Keratinocyte (primary cell): ENCODE results near the gene PIGS. TPM values are rescaled to one million over a fixed set of nuclear protein-coding genes. Genes with fewer than 3 reads are reported as not detected.

Source experiments
- DNase-seq: peaks from one replicate; pipeline ENCODE4 v3.0.0-alpha.2; 2011; ENCODE audit warnings: low read depth, missing footprints, low spot score
- FAIRE-seq: peaks from 2 replicates; lab custom pipeline; 2011; peaks lifted over from hg19 to GRCh38; lab: Jason Lieb, UNC
- H2AFZ ChIP-seq: 2 replicates; pipeline ENCODE4 v1.6.0; 2012; ENCODE audit warnings: low read length, control low read depth, inconsistent platforms; ENCODE audit not compliant: control insufficient read depth
- H3K27ac ChIP-seq: 2 replicates; pipeline ENCODE4 v1.5.1; 2011; ENCODE audit warnings: low read length; ENCODE audit not compliant: control insufficient read depth, insufficient read depth
- H3K27me3 ChIP-seq: 3 replicates; pipeline ENCODE4 v1.6.0; 2011; ENCODE audit warnings: low read length; ENCODE audit not compliant: control insufficient read depth, insufficient read depth; ENCODE audit errors: extremely low read depth
- H3K36me3 ChIP-seq, 2 experiments: 2 replicates in 1 of 2; 3 replicates in 1 of 2; pipeline ENCODE4 v1.5.1; 2011; ENCODE audit warnings: low read length in 2 of 2, mild to moderate bottlenecking in 1 of 2; ENCODE audit not compliant: control insufficient read depth in 2 of 2, insufficient read depth in 2 of 2; ENCODE audit errors: extremely low read depth in 1 of 2
- H3K4me1 ChIP-seq: 3 replicates; pipeline ENCODE4 v1.5.1; 2011; ENCODE audit warnings: low read length; ENCODE audit not compliant: control insufficient read depth, insufficient read depth; ENCODE audit errors: extremely low read depth
- H3K4me2 ChIP-seq: 3 replicates; pipeline ENCODE4 v1.6.0; 2011; ENCODE audit warnings: low read depth, low read length; ENCODE audit not compliant: control insufficient read depth, insufficient read depth; ENCODE audit errors: extremely low read depth
- H3K4me3 ChIP-seq, 3 experiments: fragments of 200-600 bp in 1 of 3; sonication (generic) in 1 of 3; 2 replicates in 2 of 3; 3 replicates in 1 of 3; pipeline ENCODE4 v1.5.1; 2011 to 2016; ENCODE audit warnings: low read length in 3 of 3, mild to moderate bottlenecking in 3 of 3, control low read depth in 2 of 3, inconsistent platforms in 1 of 3, low read depth in 1 of 3, mixed read lengths in 1 of 3, mixed run types in 1 of 3, moderate library complexity in 1 of 3; ENCODE audit not compliant: control insufficient read depth in 2 of 3, insufficient read depth in 2 of 3; ENCODE audit errors: extremely low read depth in 1 of 3
- H3K79me2 ChIP-seq: 2 replicates; pipeline ENCODE4 v1.6.0; 2012; ENCODE audit warnings: low read length; ENCODE audit not compliant: control insufficient read depth, insufficient read depth
- H3K9ac ChIP-seq: 3 replicates; pipeline ENCODE4 v1.6.0; 2011; ENCODE audit warnings: low read length; ENCODE audit not compliant: control insufficient read depth, insufficient read depth; ENCODE audit errors: extremely low read depth
- H3K9me1 ChIP-seq: 3 replicates; pipeline ENCODE4 v1.6.0; 2011; ENCODE audit warnings: low read length; ENCODE audit not compliant: control insufficient read depth, insufficient read depth; ENCODE audit errors: extremely low read depth
- H3K9me3 ChIP-seq: 2 replicates; pipeline ENCODE4 v1.5.1; 2012; ENCODE audit warnings: low read depth, low read length; ENCODE audit not compliant: control insufficient read depth
- H4K20me1 ChIP-seq: 3 replicates; pipeline ENCODE4 v1.6.0; 2011; ENCODE audit warnings: low read length; ENCODE audit not compliant: control insufficient read depth, insufficient read depth; ENCODE audit errors: extremely low read depth
- CTCF ChIP-seq, 3 experiments: IDR thresholded peaks in 1 of 3; conservative IDR thresholded peaks in 1 of 3; optimal IDR thresholded peaks in 1 of 3; 2 replicates in 2 of 3; 3 replicates in 1 of 3; pipeline versions ENCODE3 to v1.5.1; 2011; ENCODE audit warnings: low read length in 3 of 3, mild to moderate bottlenecking in 3 of 3, moderate library complexity in 2 of 3, control low read depth in 1 of 3, inconsistent platforms in 1 of 3; ENCODE audit not compliant: insufficient read depth in 2 of 3; ENCODE audit errors: extremely low read depth in 1 of 3
- EZH2 ChIP-seq: IDR thresholded peaks from one replicate; pipeline ENCODE4 v1.6.1; 2012; ENCODE audit warnings: inconsistent platforms, mild to moderate bottlenecking, low read length, moderate library complexity
- dilution Hi-C: fragments of 300-500 bp; cut with MboI; formaldehyde crosslinking; loops from one replicate; pipeline ENCODE4 v1.7.0; 2020; ENCODE audit warnings: low sequenced_read_pairs; ENCODE audit not compliant: extremely low pct_ligation_motif_present
- polyA plus RNA-seq, 5 experiments: library from polyadenylated mRNA; depleted of rRNA in 3 of 5; stranded (reverse) in 3 of 5; stranded (forward) in 1 of 5; unstranded in 1 of 5; fragments of >200 nt; gene quantifications; 1 replicate in 1 of 5; 2 replicates in 3 of 5; 3 replicates in 1 of 5; pipeline versions ENCODE4 v1.2.1 to v1.2.3, GENCODE V29; 2011 to 2012; ENCODE audit warnings: missing spikeins in 2 of 5, low read depth in 1 of 5, low replicate concordance in 1 of 5

PIGS gene
- polyA plus RNA-seq, 1 donor (not counting 4 experiments of a cell fraction or from before 2014, with no cell fraction given): 33.6 TPM

GRCh38 chr17:28552176-28552999 lies 18.9 kb downstream of the PIGS start, which contains the start of gene UNC119:
TSS of gene UNC119 (minus strand) at chr17:28552624. CDS start at chr17:28552557, 67 bp downstream.
- Histone ChIP-seq H3K9ac (peak within 1 kb of the TSS; percentile 67), H3K4me1 (peaks cover 6% of the 10 kb centered on the region), H3K36me3 (peaks cover 16 to 31% of the 10 kb centered on the region in 2 experiments), H3K79me2 (peaks cover 3% of the 10 kb centered on the region), H3K27ac (no peak within 1 kb of the TSS), H2AFZ (peak within 1 kb of the TSS; percentile 62), H3K4me3 (peak within 1 kb of the TSS; percentile 75 to 82 (median 75)), H3K27me3 (no peaks in the 10 kb centered on the region), H3K9me3 (no peaks in the 10 kb centered on the region), H3K4me2 (peak within 1 kb of the TSS; percentile 85), H3K9me1 (peaks cover 3% of the 10 kb centered on the region), H4K20me1 (no peaks in the 10 kb centered on the region)
- DNase-seq (no peak), FAIRE-seq (no peak)
- TF ChIP-seq CTCF (optimal IDR thresholded peaks at IDR 0.05 in 1 of 3, IDR thresholded peaks at IDR 0.05 in 1 of 3, conservative IDR thresholded peaks at IDR 0.05 in 1 of 3; ENCODE audit: extremely low read depth in 1 of 3, insufficient read depth in 2 of 3, low read length in 3 of 3) (no peak), EZH2 (no peak)
- dilution Hi-C loops: no loop called here

- dilution Hi-C loops: no loop called here
- Histone ChIP-seq H3K9ac (peak overlapping the region; percentile 67), H3K27me3 (no peaks in the 10 kb centered on the region), H3K4me3 (peak overlapping the region; percentile 75 to 82 (median 75)), H4K20me1 (no peaks in the 10 kb centered on the region), H3K9me1 (peaks cover 3% of the 10 kb centered on the region), H3K4me2 (peak overlapping the region; percentile 85), H3K9me3 (no peaks in the 10 kb centered on the region), H2AFZ (peak overlapping the region; percentile 62), H3K4me1 (peaks cover 6% of the 10 kb centered on the region), H3K27ac (no peak overlapping the region), H3K36me3 (peaks cover 12 to 28% of the 10 kb centered on the region in 2 experiments), H3K79me2 (peaks cover 3% of the 10 kb centered on the region)
- no peak for DNase-seq
- TF ChIP-seq CTCF (optimal IDR thresholded peaks at IDR 0.05 in 1 of 3, IDR thresholded peaks at IDR 0.05 in 1 of 3, conservative IDR thresholded peaks at IDR 0.05 in 1 of 3; ENCODE audit: extremely low read depth in 1 of 3, insufficient read depth in 2 of 3, low read length in 3 of 3) (no peak), EZH2 (no peak)
- no peak for FAIRE-seq
Measured at GRCh38 chr17:28551421-28552175, 19.7 kb downstream of the PIGS start.
